Left cardiac atrium (tissue), 4 donors: ENCODE data around the gene OR2T35. TPM values are rescaled to one million over a fixed set of nuclear protein-coding genes. Genes with fewer than 3 reads are reported as not detected.
A peak's percentile ranks its signal among the peaks of the same experiment; 100 is the strongest.
"Not testable (repeated sequence)": the region's sequence is repeated elsewhere in the genome, so short reads cannot be mapped to it uniquely, and the experiment has no call there.

Source experiments
- ATAC-seq, 2 donors: fragments of 200-7000 bp; cut with Tn5 transposase; one replicate each; pipeline ENCODE4 v1.9.1; 2020; ENCODE audit warnings: mild to moderate bottlenecking in 2 of 2, moderate library complexity in 2 of 2
- DNase-seq: peaks from one replicate; pipeline ENCODE4 v3.0.0-alpha.2; 2020
- intact Hi-C, 2 donors: fragments of 100-400 bp; cut with DNase I; formaldehyde crosslinking; loops; one replicate each; pipeline versions ENCODE4 v1.14.1 to v1.15.1; 2022 to 2023
- long read RNA-seq: library from polyadenylated mRNA; unstranded; transcript quantifications from one replicate; pipeline ENCODE4 v2.0.0, GENCODE V29; 2021
- total RNA-seq, 2 donors: library from RNA; stranded (reverse); fragmentation: NEBNext Ultra II Directional; extraction: Animal tissue kit (Norgen Biotek cat#: 25700); gene quantifications; one replicate each; pipeline ENCODE4 v1.2.1, GENCODE V29; 2021
- donor health status: DM: no; HTN: yes; CAD: no.
- donor health status: DM: no; HTN: yes; CAD: no; lungs with severe emphysema.
- donor health status: DM: yes; HTN: yes; CAD: no.
- donor health status: Dilated cardiomyopathy.

Gene OR2T35, protein sequence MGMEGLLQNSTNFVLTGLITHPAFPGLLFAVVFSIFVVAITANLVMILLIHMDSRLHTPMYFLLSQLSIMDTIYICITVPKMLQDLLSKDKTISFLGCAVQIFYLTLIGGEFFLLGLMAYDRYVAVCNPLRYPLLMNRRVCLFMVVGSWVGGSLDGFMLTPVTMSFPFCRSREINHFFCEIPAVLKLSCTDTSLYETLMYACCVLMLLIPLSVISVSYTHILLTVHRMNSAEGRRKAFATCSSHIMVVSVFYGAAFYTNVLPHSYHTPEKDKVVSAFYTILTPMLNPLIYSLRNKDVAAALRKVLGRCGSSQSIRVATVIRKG
- not detected for total RNA-seq
- long read RNA-seq: 0 reads

DNA sequence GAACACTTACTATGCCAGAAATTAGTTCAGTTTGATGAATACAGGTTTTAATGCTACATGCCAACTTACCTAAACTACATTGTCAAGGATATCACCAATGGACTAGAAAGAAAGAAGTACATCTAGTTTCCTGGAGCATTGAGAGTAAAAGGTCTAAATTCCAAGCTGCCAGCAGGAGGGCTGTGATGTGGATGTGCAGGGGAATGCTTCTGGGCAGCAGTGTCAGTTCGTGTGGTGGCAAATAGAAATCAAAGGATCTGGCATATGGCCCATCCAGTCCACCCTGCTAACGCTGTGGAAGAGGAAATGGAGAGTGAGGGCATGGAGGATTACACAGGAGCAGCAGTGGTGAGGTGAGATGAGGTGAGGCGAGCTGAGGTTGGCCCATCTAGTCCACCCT is at the start of gene OR2T35:
OR2T35 (minus strand) TSS at position 101 of the 400 bp plus-strand sequence. CDS start 6,020 bp downstream, outside the sequence.
- DNase-seq, intact Hi-C loops, ATAC-seq: not testable (repeated sequence)

DNA sequence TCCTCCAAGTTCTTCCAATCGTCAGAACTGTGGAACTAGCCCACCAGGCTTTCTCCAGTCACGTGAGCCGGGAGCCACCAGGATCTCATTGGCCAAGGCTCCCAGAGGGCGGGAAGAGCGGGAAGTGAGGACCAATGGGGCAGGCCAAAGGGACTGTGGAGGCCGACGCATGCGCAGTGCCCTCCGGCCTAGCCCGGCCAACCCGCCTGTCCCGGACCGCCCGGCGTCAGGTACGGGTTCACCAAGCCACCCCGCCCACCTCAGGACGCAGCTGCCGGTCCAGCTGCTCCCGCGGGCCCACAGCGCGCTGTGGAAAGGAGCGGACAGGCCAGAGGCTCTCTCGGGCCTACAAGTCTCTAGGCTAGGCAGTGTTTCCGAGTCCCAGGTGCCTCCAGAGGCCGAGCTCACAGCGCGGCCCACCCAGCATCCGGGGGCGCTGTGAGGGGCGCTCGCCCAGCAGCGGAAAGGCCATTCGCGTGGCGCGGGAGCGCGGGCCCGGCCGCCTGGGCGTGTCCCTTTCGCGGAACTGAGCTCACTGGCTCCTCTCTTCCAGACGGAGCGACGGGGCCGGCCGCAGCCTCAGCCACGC is 46.6 kb upstream of the OR2T35 start:
- intact Hi-C loops: no loop called here
- ATAC-seq (no peak), DNase-seq (no peak)

DNA sequence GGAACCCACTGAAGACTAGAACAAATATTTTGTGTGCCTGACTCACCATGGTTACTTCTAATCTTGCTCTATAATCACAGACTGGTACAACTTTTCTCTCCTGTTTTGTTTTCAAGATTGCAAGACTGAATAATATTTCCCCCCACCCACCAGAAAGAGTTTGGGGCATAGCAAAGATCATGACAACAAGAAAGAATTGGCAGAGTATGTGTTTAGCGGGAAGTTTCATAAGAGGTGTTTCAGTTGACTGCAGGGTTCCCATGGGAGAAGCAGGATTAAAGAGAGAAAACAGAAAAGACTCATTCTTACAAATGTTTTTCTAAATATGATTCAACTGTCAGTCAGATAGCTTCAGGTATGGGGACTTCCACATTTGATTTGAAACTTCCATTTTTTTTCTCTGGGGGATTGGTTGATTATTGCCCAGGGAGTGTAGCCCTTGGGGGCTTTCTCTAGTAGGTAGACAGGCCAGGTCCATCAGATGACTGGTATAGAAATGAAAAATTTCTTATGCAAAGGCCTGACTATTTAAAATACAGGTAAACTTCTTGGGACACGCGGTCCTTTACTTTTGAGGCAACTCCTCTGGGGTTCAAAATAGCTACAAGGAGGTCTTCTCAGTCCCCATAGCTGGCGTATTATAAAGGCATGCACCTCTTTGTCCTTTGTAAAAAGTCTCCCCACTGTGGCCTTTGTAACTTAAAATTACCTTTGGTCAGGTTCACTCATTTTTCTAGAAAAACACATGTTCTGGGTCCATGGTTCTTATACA is 43.6 kb upstream of the OR2T35 start:
- DNase-seq: no peak
- peak in 1 of 2 donors; percentile 82 for ATAC-seq

DNA sequence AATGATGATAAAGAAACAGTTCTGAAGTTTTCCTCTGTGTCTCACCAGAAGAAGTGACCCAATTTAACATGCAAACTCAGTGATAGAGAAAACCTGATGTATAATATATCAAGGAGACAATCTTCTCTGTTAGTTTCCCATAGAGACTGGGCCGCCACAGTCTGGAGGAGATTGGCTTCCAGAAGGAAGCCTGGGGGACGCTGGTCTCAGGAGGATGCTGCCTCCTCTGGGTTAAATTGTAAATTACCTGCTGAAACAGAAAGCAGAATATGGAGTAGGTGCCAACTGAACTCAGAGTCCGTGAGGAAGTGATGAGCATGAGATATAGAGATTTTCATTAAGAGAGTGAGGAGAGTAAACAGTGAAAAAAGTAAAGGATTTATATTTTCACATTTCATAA is 41.7 kb upstream of the OR2T35 start:
- no peak for ATAC-seq
- intact Hi-C loops: no loop called here

More for the DNA sequence above, 43.6 kb upstream of the OR2T35 start:
- intact Hi-C loops: no loop called here

DNA sequence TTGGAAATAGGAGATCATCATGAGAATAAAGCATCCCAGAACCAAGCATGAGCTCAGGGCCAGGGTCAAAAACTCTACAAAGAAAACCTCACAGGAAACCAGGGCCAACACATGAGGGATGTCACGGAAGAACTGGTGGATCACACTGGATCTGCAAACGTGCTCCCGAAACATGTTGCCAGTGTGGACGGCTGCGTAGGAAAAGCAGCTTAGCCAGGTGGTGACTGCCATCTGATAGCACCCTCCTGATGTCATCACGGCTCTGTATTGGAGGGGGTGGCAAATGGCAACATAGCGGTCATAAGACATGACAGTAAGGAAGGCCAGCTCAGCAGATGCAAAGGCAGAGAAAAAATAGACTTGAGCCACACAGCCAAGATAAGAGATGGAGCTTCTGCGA is 36.6 kb upstream of the OR2T35 start:
- ATAC-seq (no peak), DNase-seq (no peak)
- intact Hi-C loops: no loop called here

More for the DNA sequence above, 41.7 kb upstream of the OR2T35 start:
- DNase-seq: no peak

DNA sequence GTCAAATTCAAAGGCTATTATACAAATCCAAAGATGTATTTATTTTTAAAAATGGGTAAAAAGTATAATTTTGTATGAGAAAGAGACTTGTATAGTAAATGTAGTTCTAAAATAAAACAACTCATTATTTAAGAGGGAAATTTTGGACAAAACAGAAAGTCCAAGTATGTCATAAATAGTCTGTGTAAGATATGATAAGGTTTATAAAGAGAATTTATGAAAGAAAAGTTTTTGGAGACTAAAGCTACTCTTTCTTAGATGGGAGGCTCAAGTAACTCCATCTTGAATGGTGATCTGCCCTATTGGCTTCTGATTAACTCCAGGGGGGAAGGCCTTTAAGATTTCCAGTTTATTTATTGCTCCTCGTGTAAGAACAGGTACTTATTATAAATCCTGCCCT is 24.9 kb upstream of the OR2T35 start:
- no peak for DNase-seq
- intact Hi-C loops: no loop called here
- no peak for ATAC-seq

DNA sequence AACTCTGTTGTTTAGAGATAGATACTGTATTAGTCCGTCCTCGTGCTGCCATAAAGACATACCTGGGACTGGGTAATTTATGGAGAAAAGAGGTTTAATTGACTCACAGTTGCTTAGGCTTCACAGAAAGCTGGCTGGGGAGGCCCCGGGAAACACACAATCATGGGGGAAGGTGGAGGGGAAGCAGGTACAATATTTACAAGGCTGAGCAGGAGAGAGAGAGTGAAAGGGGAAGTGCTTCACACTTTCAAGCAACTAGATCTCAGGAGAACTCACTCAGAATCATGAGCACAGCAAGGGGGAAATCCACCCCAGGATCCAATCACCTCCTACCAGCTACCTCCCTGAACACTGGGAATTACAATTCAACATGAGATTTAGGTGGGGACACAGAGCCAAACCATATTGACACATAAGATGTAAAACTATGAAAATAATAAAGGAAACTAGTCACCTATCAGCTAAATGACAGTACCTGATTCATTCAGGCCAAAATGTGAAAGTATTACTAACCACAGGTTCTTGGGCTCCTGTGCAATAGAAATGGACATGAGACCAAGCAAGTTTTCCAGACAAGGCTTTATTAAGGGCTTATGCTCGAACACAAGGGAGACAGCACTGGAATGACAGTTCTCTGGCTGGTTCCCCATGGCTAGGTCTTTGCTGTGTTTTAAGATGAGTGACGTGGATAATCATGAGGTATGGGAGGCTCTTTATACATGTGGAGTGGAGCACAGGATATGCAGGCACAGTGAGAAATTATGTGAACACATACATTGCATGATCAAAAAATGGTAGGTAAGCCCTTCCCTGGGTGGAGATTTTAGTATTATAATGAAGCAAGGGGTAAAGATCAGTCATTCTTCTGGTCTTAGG is 18.6 kb upstream of the OR2T35 start:
- ATAC-seq, DNase-seq, intact Hi-C loops: not testable (repeated sequence)

DNA sequence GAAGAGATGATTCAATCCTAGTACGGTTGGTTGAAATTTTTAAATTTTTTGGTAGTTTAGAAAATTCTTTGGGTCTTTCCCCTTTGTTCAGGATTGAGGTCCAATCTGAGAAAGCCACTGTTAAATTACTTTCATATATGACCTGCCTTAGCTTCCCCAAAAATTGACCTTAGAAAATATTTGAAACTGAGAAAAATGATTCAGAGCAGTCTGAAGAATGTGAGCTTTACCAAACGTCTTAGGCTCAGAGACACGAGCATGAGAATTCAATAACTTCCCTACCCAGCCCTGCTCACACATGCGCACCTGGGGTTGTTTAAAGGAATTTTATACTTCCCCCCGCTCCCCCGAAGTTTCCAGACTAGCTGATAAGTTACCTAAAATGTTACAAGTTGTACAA is 11.7 kb upstream of the OR2T35 start:
- DNase-seq, ATAC-seq: not testable (repeated sequence)

DNA sequence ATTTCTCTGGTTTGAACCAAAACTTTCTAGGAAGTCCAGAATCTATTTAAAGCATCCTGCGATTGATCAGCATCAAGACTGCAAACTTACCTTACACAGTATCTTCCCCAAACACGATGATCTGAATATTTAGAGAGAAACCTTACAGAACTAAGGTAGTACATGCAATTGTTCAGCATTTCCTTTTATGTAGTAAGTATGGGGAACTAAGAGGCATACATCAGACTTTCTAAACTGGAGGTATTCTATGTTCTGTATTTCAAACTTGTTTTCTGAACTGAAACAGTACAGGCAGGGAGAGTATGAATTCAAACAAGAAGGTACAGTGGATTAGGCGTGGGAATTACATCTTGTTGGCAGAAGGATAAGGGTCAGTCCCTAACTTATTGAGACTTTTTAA is 10.3 kb upstream of the OR2T35 start, which contains the start of gene OR2T27:
OR2T27 (minus strand) TSS at position 175 of the 400 bp plus-strand sequence. CDS start 4,644 bp downstream, outside the sequence.
- intact Hi-C loops: not testable (repeated sequence)

More for the DNA sequence above, 11.7 kb upstream of the OR2T35 start:
- intact Hi-C loops: not testable (repeated sequence)

DNA sequence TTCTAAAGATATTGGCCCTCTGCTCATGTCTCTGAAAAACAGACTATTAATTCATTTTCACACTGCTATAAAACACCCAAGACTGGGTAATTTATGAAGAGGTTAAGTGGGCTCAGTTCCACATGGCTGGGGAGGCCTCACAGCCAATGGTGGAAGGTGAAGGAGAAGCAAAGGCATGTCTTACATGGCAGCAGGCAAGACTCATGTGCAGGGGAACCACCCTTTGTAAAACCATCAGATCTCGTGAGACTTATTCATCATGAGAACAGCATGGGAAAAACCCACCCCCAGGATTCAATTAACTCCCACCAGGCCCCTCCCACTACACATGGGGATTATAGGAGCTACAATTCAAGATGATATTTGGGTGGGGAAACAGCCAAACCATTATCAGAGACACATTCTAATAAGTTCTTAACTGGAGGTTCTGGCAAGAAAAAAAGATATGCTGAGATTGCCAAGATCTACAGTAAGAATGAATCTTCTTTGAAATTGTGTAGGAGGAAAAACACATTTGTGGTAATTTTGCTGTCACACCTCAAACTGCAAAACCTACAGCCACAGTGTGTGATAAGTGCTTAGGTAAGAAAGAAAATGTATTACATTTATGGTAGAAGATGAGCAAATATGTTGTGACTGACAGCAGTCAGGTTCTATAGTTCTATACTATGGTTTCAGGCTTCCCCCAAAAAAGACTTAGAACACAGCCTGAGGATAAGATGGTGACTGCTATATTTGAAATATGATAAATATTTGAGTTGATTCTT is 3.9 kb upstream of the OR2T35 start:
- DNase-seq, ATAC-seq, intact Hi-C loops: not testable (repeated sequence)

More for the DNA sequence above, 10.3 kb upstream of the OR2T35 start, which contains the start of gene OR2T27:
- not testable (repeated sequence) for ATAC-seq, DNase-seq

DNA sequence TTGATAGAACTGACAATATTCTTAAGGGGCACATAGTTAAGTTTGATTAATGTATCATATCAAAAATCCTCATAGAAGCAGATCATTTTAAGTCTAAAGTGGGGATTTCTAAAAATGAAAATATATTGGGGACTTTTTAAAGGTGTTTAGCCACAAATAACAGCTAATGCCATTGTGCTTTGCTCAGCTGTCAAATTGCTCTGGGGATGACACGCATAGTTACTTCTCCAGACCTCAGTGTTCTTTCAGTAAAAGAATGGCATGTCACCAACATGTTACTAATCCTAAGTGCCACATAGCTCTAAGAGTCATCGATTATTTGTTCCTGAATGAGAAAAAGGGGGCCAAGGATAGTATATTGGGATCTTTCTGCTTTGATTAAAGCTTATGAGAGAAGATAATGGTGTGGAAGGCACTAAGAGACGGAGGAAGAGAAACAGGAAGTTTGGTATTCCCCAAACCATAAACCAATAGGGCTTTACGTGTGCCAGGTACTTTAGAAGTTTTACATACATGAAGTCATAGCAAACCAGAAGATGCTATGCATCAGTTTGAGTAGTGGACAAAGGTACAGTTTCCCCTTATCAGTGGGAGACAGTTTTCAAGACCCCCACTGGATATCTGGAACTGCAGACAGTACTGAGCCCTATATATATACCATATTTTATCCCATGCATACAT is 2.0 kb downstream of the OR2T35 start:
- intact Hi-C loops, DNase-seq, ATAC-seq: not testable (repeated sequence)

DNA sequence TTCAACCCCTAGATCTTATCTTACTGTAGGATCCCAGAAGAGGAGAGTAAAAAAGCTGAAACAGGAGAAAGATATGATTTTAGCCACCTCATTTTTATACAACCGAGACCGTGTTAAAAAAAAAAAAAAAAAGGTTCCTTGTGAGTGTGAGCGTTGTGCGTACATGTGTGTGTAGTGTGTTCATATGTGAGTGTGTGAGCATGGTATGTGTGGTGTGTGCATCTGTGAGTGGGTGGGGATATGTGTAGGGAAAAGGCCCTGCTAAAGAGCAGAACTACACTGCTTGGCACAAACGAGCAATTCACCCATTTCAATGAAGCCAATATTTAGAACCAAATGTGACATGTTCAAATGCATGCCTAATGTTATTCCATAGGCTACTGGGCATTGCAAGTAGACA is 3.5 kb downstream of the OR2T35 start:
- ATAC-seq, DNase-seq, intact Hi-C loops: not testable (repeated sequence)

DNA sequence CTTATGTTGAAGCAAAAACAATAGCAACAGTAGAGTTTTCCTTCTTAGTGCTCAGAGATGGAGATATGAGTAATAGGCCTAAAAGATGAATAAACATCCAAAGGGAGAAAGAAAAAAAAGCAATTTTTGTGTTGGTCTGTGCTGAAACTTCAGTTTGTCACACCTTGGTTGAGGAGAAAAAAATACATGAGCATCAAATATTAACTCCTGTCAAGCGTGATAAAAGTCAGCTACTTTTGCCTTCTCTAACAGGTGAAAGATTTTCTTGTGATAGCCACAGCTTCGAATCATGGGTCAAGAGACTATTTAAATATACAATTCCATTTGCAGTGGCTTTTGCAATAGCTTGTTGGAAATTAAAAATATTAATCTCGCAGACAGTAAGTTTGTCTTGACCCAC is 4.2 kb downstream of the OR2T35 start:
- ATAC-seq, DNase-seq, intact Hi-C loops: not testable (repeated sequence)

DNA sequence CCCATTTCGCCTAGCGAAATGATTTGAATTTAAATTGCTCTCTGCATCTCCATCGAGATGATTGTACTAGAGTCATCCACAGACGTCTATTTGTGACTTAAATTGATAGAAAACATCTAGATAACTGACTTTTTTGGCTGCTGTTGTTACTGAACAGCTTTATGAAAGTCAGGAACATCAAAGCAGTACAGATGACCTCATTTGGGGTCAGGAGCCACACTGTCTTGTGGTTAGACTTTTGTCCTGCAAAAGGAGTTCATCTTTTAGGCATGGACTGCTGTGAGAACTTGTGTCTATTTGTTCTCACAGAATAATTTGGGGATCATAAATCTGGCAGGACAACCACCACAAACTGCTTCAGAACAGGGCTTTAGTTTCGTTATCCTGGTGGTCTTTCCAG is 5.4 kb downstream of the OR2T35 start:
- not testable (repeated sequence) for ATAC-seq

DNA sequence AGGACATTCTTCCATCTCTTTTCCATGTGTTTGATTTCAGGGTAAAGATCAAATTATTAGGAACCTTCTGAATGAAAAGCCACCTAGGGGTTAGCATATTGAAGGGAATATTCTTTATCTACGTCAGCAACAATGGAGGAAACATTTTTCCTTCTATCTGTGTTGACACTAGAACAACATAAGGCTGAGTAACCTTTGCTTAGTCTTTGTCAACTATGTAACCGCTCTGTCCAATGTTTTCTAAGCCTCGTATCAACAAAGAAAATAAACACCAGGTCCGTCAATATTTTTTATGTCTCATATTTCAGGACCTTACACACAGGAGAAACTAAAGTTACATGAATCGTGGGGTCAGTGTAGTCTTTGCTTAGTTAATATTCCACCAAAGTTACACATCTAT is 8.5 kb downstream of the OR2T35 start:
- DNase-seq, intact Hi-C loops, ATAC-seq: not testable (repeated sequence)

More for the DNA sequence above, 5.4 kb downstream of the OR2T35 start:
- intact Hi-C loops, DNase-seq: not testable (repeated sequence)

DNA sequence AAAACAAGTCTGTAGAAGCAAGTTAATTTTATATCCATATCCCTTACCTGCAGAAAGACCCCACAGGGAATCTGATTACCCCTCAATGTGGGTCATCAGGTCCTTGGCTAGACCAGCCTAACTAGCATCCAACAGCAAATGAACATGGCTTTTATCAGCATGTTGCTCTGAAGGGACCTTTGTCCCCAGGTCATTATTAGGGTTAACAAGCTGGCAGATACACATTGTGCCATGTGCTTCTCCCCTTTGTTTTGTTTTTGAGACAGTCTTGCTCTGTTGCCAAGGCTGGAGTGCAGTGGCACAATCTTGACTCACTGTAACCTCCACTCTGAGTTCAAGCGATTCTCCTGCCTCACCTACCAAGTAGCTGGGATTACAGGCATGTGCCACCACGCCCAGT is 10.1 kb downstream of the OR2T35 start, which contains the start of gene OR2T11:
OR2T11 (minus strand) TSS at position 101 of the 400 bp plus-strand sequence. CDS start 7,963 bp downstream, outside the sequence.
- intact Hi-C loops, ATAC-seq, DNase-seq: not testable (repeated sequence)
